ENCODE measurements around the gene SH2D4B. TPM values are rescaled to one million over a fixed set of nuclear protein-coding genes. Genes with fewer than 3 reads are reported as not detected.
A peak's percentile ranks its signal among the peaks of the same experiment; 100 is the strongest.

Gene SH2D4B
- total RNA-seq, 2 donors from 2014 or later: not detected

DNA sequence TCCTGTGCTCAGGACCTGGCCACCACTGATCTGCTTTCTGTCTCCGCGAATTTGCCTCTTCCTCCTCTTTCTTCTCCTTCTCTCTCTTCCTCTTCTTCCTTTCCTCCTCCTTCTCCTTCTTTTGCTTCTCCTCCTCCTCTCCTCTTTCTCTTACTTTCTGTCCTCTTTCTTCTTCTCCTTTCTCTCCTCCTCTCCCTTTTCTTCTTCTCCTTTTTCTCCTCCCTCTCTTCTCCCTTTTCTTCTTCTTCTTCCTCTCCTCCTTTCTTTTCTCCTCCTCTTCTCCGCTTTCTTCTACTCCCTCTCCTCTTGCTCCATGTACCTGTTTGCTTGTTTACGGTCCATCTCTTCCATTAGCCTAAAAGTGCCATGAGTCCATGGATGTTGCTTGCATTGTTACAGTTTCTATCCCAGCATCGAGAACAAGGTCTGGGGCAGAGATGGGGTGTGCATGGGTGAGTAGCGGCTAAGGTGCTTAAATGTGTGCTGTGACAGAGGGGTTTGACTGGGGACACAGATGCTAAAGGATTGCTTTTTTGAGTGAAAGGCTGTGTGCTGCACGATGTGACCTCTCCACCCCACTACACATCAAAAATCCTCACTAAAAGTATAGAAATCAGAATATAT is 7.7 kb downstream of the SH2D4B start:
- Histone ChIP-seq H3K27me3 (no peaks in the 10 kb centered on the region), H3K4me3 (no peak overlapping the region), H3K9ac (ENCODE audit: low read depth in 2 of 2, low read length in 2 of 2) (peak overlapping the region in 1 of 2 donors; percentile 9), H3K4me1 (no peaks in the 10 kb centered on the region), H3K36me3 (no peaks in the 10 kb centered on the region), H3K9me3 (no peaks in the 10 kb centered on the region), H3K27ac (no peak overlapping the region)
- intact Hi-C loops (cut with DNase I): no loop called here
- DNase-seq: no peak
- TF ChIP-seq, protein P1, sequence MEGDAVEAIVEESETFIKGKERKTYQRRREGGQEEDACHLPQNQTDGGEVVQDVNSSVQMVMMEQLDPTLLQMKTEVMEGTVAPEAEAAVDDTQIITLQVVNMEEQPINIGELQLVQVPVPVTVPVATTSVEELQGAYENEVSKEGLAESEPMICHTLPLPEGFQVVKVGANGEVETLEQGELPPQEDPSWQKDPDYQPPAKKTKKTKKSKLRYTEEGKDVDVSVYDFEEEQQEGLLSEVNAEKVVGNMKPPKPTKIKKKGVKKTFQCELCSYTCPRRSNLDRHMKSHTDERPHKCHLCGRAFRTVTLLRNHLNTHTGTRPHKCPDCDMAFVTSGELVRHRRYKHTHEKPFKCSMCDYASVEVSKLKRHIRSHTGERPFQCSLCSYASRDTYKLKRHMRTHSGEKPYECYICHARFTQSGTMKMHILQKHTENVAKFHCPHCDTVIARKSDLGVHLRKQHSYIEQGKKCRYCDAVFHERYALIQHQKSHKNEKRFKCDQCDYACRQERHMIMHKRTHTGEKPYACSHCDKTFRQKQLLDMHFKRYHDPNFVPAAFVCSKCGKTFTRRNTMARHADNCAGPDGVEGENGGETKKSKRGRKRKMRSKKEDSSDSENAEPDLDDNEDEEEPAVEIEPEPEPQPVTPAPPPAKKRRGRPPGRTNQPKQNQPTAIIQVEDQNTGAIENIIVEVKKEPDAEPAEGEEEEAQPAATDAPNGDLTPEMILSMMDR (IDR thresholded peaks at IDR 0.05): no peak

GRCh38 chr10:80552151-80552646 is 14.5 kb downstream of the SH2D4B start:
- Histone ChIP-seq H3K27me3 (no peaks in the 10 kb centered on the region), H3K9ac (ENCODE audit: low read depth in 2 of 2, low read length in 2 of 2) (no peak overlapping the region), H3K36me3 (no peaks in the 10 kb centered on the region), H3K27ac (no peak overlapping the region), H3K4me3 (no peak overlapping the region), H3K9me3 (no peaks in the 10 kb centered on the region), H3K4me1 (peaks cover 3% of the 10 kb centered on the region)
- DNase-seq: peak; percentile 74
- intact Hi-C loops (cut with DNase I): no loop called here
- TF ChIP-seq, protein P1 (IDR thresholded peaks at IDR 0.05): no peak

- Histone ChIP-seq H3K4me1 (peaks cover 3% of the 10 kb centered on the region), H3K36me3 (no peaks in the 10 kb centered on the region), H3K9me3 (no peaks in the 10 kb centered on the region), H3K9ac (ENCODE audit: low read depth in 2 of 2, low read length in 2 of 2) (no peak overlapping the region), H3K27ac (no peak overlapping the region), H3K27me3 (no peaks in the 10 kb centered on the region), H3K4me3 (no peak overlapping the region)
- intact Hi-C loops (cut with DNase I): no loop called here
- TF ChIP-seq, protein P1 (IDR thresholded peaks at IDR 0.05): no peak
- no peak for DNase-seq
Measured at GRCh38 chr10:80553436-80553835, 15.7 kb downstream of the SH2D4B start.

- DNase-seq: no peak
- no peaks in the 10 kb centered on the region for H3K9me3 ChIP-seq
- TF ChIP-seq, protein P1 (IDR thresholded peaks at IDR 0.05): no peak
- H3K9ac ChIP-seq (ENCODE audit: low read depth in 2 of 2, low read length in 2 of 2): no peak overlapping the region
- no peak overlapping the region for H3K27ac ChIP-seq
- H3K4me1 ChIP-seq: peaks cover 3% of the 10 kb centered on the region
- H3K36me3 ChIP-seq: no peaks in the 10 kb centered on the region
- no peaks in the 10 kb centered on the region for H3K27me3 ChIP-seq
- intact Hi-C loops (cut with DNase I): no loop called here
- H3K4me3 ChIP-seq: no peak overlapping the region
Measured at GRCh38 chr10:80554050-80554449, 16.3 kb downstream of the SH2D4B start.

GRCh38 chr10:80555415-80555814 is 17.7 kb downstream of the SH2D4B start:
- intact Hi-C loops (cut with DNase I): no loop called here
- DNase-seq: no peak
- Histone ChIP-seq H3K9ac (ENCODE audit: low read depth in 2 of 2, low read length in 2 of 2) (no peak overlapping the region), H3K36me3 (no peaks in the 10 kb centered on the region), H3K9me3 (no peaks in the 10 kb centered on the region), H3K27ac (no peak overlapping the region), H3K4me3 (no peak overlapping the region), H3K4me1 (peaks cover 3% of the 10 kb centered on the region), H3K27me3 (no peaks in the 10 kb centered on the region)
- TF ChIP-seq, protein P1 (IDR thresholded peaks at IDR 0.05): no peak
